ENCODE measurements around the gene DMKN.

DNA sequence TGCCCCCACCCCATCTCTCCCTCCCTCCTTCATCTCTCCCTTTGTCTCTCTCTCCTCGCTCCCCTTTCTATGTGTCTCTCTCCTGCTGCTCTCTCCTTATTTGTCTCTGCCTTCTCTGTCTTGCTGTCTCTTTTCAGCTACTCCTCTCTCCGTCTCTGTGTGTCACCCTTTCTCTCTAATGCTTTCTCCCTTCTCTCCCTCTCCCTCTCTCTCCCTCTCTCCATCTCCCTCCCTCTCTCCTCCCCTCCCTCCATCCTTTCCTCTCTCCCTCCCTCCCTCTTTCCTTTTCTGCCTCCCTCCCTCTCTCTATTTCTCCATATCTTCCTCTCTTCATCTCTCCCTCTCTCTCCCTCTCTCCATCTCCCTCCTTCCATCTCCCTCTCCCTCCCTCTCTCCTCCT lies 49.3 kb upstream of the DMKN start:
- TF ChIP-seq, protein P1, sequence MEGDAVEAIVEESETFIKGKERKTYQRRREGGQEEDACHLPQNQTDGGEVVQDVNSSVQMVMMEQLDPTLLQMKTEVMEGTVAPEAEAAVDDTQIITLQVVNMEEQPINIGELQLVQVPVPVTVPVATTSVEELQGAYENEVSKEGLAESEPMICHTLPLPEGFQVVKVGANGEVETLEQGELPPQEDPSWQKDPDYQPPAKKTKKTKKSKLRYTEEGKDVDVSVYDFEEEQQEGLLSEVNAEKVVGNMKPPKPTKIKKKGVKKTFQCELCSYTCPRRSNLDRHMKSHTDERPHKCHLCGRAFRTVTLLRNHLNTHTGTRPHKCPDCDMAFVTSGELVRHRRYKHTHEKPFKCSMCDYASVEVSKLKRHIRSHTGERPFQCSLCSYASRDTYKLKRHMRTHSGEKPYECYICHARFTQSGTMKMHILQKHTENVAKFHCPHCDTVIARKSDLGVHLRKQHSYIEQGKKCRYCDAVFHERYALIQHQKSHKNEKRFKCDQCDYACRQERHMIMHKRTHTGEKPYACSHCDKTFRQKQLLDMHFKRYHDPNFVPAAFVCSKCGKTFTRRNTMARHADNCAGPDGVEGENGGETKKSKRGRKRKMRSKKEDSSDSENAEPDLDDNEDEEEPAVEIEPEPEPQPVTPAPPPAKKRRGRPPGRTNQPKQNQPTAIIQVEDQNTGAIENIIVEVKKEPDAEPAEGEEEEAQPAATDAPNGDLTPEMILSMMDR (IDR thresholded peaks at IDR 0.05): no peak
- no peak for TF ChIP-seq POLR2A (IDR thresholded peaks at IDR 0.05)
- TF ChIP-seq POLR2AphosphoS5 (IDR thresholded peaks at IDR 0.05): no peak
